Astrocyte of the spinal cord (primary cell): ENCODE measurements around the gene PPT1.
A peak's percentile ranks its signal among the peaks of the same experiment; 100 is the strongest.
"Not testable (repeated sequence)": the region's sequence is repeated elsewhere in the genome, so short reads cannot be mapped to it uniquely, and the experiment has no call there.

Source experiments
- DNase-seq: peaks from one replicate; pipeline ENCODE4 v3.0.0; 2011; ENCODE audit warnings: low read depth, low spot score
- H3K4me3 ChIP-seq: 2 replicates; pipeline ENCODE4 v1.5.1; 2011; ENCODE audit warnings: low read depth, mild to moderate bottlenecking, low read length, moderate library complexity
- in situ Hi-C: cut with HindIII; loops from 2 replicates; pipeline ENCODE4 v1.10.0; 2017; ENCODE audit warnings: low sequenced_read_pairs
- TF ChIP-seq, protein P1 (sequence below): IDR thresholded peaks from 2 replicates; pipeline ENCODE4 v1.5.1; 2012; ENCODE audit warnings: low read depth, mild to moderate bottlenecking, low read length, inconsistent platforms

Gene PPT1

DNA sequence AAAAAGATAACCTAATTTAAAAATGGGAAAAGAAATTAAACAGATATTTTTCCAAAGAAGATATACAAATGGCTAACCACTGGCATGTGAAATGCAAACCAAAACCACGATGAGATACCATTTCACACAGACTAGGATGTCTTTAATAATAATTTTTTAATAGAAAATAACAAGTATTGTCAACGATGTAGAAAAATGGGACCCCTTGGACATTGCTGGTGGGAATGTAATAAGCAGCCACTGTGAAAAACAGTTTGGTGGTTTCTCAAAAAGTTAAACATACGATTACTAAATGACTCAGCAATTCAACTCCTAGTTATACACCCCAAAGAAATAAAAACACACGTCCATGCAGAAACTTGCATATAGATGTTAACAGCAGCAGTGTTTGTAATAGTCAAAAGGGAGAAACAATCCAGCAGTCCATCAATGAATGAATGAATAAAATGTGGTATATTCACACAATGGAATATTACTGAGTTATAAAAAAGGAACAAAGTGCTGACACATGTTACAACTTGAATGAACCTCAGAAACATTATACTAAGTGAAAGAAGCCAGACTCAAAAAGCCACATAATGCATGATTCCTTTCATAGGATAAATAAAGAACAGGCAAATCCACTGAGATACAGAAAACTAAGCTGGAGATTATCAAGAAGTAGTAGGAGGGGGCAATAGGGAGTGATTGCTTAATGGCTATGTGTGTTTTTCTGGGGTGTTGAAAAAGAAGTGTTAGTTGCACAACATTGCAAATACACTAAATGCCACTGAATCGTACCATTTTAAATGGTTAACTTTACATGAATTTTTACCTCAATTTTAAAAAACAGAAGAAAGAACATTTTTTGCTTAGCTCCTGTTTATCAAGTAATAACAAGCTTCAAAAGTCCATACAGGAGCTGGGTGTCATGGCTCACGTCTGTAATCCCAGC lies 4.1 kb downstream of the PPT1 start:
- TF ChIP-seq, protein P1, sequence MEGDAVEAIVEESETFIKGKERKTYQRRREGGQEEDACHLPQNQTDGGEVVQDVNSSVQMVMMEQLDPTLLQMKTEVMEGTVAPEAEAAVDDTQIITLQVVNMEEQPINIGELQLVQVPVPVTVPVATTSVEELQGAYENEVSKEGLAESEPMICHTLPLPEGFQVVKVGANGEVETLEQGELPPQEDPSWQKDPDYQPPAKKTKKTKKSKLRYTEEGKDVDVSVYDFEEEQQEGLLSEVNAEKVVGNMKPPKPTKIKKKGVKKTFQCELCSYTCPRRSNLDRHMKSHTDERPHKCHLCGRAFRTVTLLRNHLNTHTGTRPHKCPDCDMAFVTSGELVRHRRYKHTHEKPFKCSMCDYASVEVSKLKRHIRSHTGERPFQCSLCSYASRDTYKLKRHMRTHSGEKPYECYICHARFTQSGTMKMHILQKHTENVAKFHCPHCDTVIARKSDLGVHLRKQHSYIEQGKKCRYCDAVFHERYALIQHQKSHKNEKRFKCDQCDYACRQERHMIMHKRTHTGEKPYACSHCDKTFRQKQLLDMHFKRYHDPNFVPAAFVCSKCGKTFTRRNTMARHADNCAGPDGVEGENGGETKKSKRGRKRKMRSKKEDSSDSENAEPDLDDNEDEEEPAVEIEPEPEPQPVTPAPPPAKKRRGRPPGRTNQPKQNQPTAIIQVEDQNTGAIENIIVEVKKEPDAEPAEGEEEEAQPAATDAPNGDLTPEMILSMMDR: no peak
- DNase-seq: peak; percentile 3
- in situ Hi-C loops: no loop called here

DNA sequence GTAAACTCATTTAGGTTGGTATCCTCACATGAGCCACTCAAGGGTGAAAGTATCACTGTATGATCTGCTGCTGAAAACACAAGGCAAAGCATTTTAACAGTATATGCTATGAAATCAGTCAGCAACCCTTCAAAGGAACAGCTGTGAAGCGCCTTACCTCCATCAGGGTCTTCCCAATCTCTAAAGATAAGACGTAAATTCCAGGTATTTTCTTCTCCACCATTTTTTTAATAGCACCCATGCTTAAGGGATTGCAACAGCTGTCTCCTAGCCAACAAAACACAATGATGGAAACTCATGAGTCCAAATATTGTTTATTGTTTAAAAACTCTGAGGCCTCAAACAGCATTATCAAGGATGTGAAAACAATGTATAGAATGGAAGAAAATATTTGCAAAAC lies 4.8 kb downstream of the PPT1 start:
- TF ChIP-seq, protein P1: no peak
- in situ Hi-C loops: no loop called here
- no peak for DNase-seq
- no peak overlapping the region for H3K4me3 ChIP-seq

More for the DNA sequence above, 4.1 kb downstream of the PPT1 start:
- no peak overlapping the region for H3K4me3 ChIP-seq

DNA sequence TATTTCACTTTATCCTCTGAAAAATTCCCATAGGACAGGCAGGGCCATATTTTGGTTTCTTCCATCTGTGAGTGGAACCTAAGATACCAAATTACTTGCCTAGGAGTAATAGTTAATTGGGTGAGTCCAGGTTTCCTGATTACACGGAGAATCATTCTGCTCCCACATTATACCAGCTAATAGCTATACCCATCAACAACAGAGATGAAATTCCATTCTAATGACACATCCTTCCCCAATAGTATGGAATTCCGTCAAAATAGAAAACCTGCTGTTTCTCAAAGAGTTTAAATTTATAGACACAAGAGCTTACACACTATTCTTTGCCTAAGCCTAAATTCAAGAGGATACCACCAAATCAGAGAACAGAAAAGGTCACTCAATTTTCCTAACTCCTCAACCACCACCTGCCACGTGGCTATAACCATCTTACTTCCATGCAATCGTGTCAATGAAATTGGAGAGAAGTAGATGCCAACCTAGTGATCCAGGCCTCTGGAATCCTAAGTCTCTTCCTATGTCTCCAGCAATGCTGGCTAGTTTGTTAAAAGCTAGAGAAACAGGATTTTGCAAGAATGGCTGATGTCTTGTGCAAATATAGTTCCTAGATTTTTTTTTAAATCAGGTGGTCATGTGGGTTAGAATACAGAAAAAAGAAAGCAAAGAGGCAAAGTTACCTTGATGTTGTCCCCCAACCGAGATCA lies 6.2 kb downstream of the PPT1 start:
- in situ Hi-C loops: no loop called here

DNA sequence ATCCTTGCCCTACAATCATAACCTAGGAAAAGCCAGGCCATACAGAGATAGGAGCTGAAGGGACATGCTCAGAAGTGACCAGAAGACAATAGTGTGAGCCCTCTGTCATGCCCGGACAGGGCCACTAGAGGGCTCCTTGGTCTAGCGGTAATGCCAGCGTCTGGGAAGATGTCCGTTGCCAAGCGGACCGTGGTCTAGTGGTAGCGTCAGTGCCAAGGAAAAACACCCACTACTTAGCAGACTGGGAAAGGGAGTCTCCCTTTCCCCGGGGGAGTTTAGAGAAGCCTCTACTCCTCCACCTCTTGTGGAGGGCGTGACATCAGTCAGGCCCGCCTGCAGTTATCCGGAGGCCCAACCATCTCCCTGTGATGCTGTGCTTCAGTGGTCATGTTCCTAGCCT lies 12.3 kb downstream of the PPT1 start:
- TF ChIP-seq, protein P1: peak; percentile 75
- in situ Hi-C loops, H3K4me3 ChIP-seq: not testable (repeated sequence)
- DNase-seq: peak; percentile 55

More for the DNA sequence above, 6.2 kb downstream of the PPT1 start:
- DNase-seq: no peak
- TF ChIP-seq, protein P1: no peak
- H3K4me3 ChIP-seq: no peak overlapping the region

DNA sequence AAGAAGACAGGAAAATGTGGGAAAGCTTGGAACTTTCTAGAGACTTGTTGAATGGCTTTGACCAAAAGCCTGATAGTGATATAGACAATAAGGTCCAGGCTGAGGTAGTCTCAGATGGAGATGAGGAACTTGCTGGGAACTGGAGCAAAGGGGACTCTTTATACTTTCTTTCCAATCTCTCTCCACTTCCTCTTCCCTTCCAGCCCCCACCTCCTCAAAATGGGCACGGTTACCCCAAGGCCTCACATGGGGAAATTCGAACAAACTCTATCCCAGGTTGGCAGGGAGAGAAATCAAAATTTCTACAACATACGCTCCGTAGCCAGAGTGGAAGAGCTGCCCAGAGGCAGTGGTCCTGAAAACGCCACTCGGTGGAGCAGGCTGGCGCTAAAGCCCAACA lies 15.2 kb downstream of the PPT1 start:
- H3K4me3 ChIP-seq: no peak overlapping the region
- in situ Hi-C loops: no loop called here
- DNase-seq: no peak
- TF ChIP-seq, protein P1: no peak

DNA sequence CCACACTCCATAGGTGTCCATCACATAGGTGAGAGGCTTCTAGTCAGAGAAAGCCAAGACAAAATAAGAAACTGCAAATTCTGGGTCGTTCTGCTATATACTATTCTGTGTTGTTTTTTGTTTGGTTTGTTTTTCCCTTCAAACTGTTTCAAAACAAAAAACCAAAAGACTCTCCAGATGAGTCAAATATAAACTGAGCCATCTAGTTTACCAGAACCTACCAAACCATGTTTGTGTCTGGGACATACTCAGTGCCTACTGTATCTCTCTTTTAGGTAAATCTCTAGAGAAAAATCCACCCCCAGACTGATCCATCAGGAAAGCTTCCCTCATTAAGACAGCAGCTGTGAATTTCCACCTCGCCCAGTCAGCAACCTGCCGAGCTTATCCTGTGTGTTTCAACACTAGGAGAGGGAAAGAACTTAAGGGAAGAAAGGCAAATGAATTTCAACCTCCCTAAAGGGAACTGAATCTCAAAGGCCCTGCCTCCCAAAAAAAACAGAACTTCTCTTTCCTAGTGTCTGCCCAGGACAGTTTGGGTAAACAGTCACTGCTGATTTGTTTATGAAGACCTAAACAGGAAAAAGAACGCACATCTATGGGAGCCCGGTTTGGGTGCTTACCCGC lies 17.2 kb downstream of the PPT1 start:
- in situ Hi-C loops: no loop called here
- H3K4me3 ChIP-seq: no peak overlapping the region
- TF ChIP-seq, protein P1: no peak
- DNase-seq: no peak
